Measurements from ENCODE around the gene ANTXR1. TPM values are rescaled to one million over a fixed set of nuclear protein-coding genes. Genes with fewer than 3 reads are reported as not detected.
A peak's percentile ranks its signal among the peaks of the same experiment; 100 is the strongest.
"Not testable (repeated sequence)": the region's sequence is repeated elsewhere in the genome, so short reads cannot be mapped to it uniquely, and the experiment has no call there.

Gene ANTXR1
- total RNA-seq, 4 donors from 2014 or later: 7.1 to 101 (median 15.8) TPM

DNA sequence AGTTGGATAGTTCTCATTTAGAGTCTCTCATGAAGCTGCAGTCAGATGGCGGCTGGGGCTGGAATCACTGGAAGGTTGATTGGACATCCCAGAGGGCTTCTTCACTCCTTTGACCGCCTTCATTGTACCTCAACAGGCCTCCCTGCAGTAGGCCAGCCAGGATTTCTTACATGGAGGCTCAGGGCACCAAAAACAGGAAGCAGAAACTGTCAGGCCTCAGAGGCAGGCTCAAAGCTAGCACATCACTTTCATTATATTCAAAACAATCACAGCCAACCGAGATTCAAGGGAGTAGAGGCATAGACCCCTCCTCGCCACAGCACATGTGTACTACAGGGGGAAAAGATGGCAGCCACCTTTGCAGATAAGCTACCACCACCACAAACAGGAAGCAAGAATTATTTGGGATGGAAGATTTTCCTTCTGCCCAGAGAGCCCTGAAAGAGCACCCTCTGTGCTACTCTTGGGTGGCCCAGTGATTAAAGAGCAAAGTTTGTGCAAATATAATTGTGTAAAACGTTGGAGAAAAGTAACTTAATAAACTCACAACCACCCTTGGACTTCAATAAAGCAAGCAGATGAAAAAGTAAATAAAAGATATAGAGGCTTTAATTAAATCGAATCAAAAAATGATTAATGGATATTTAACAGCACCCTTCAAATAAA is 218.8 kb downstream of the ANTXR1 start:
- Histone ChIP-seq H3K9me3 (peaks cover 0 to 2% of the 10 kb centered on the region in 2 donors), H3K27me3 (no peaks in the 10 kb centered on the region), H3K4me1 (peaks cover 0 to 4% (median under 1%) of the 10 kb centered on the region in 4 donors), H3K36me3 (no peaks in the 10 kb centered on the region), H3K27ac (no peak overlapping the region), H3K4me3 (no peak overlapping the region)
- DNase-seq: no peak
- intact Hi-C loops (cut with DNase I; ENCODE audit: low total_unique reads) (no loop called here), in situ Hi-C loops (cut with MboI; ENCODE audit: low pct_ligation_motif_present in 1 of 4, low pct_unique_long_range_greater_than_20kb in 1 of 4, low sequenced_read_pairs in 3 of 4) (no loop called here)
- TF ChIP-seq, protein P1, sequence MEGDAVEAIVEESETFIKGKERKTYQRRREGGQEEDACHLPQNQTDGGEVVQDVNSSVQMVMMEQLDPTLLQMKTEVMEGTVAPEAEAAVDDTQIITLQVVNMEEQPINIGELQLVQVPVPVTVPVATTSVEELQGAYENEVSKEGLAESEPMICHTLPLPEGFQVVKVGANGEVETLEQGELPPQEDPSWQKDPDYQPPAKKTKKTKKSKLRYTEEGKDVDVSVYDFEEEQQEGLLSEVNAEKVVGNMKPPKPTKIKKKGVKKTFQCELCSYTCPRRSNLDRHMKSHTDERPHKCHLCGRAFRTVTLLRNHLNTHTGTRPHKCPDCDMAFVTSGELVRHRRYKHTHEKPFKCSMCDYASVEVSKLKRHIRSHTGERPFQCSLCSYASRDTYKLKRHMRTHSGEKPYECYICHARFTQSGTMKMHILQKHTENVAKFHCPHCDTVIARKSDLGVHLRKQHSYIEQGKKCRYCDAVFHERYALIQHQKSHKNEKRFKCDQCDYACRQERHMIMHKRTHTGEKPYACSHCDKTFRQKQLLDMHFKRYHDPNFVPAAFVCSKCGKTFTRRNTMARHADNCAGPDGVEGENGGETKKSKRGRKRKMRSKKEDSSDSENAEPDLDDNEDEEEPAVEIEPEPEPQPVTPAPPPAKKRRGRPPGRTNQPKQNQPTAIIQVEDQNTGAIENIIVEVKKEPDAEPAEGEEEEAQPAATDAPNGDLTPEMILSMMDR (IDR thresholded peaks at IDR 0.05): no peak
- TF ChIP-seq EP300 (IDR thresholded peaks at IDR 0.05; ENCODE audit: low read depth): no peak
- no peak for TF ChIP-seq POLR2AphosphoS5 (IDR thresholded peaks at IDR 0.05)
- no peak for TF ChIP-seq POLR2A (IDR thresholded peaks at IDR 0.05)
- WGBS, 2 donors (ENCODE audit: low coverage in 1 of 2): 58 to 68% methylated on average over 4 to 6 of the region's 6 CpGs

GRCh38 chr2:69235835-69236234 is 222.9 kb downstream of the ANTXR1 start:
- WGBS, 2 donors (ENCODE audit: low coverage in 1 of 2): 82 to 96% methylated on average over 4 of the region's 4 CpGs
- intact Hi-C loops (cut with DNase I; ENCODE audit: low total_unique reads); H3K36me3 ChIP-seq; DNase-seq; H3K27ac ChIP-seq; H3K9me3 ChIP-seq; in situ Hi-C loops (cut with MboI; ENCODE audit: low pct_ligation_motif_present in 1 of 4, low pct_unique_long_range_greater_than_20kb in 1 of 4, low sequenced_read_pairs in 3 of 4); H3K27me3 ChIP-seq; H3K4me3 ChIP-seq: not testable (repeated sequence)
- peaks cover 0 to 13% (median 6%) of the 10 kb centered on the region in 4 donors for H3K4me1 ChIP-seq

DNA sequence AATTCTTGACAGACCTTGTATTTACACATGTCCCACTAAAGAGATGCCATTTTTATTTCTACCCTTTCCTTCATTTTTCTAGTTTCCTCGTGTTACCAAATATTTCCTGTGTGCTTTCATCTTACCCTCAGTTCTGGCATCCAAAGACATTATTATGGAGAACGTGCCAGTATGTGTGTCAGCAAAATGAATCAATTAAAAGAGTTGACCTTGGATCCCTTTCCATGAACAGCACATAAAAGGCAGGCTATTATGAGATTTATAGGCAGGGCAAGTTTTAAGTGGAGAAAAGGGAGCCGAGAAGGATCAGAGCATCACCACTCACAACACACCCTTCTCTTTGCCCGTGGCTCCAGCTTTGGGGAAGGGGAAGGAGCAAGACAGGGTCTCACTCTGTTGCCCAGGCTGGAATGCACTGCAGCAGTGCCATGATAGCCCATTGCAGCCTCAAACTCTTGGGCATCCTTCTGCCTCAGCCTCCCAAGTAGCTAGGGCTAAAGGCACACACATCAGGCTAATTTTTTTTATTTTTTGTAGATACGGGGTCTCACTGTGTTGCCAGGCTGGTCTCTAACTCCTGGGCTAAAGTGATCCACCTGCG is 224.2 kb downstream of the ANTXR1 start:
- DNase-seq: no peak
- intact Hi-C loops (cut with DNase I; ENCODE audit: low total_unique reads) (no loop called here), in situ Hi-C loops (cut with MboI; ENCODE audit: low pct_ligation_motif_present in 1 of 4, low pct_unique_long_range_greater_than_20kb in 1 of 4, low sequenced_read_pairs in 3 of 4) (no loop called here)
- TF ChIP-seq EP300 (IDR thresholded peaks at IDR 0.05; ENCODE audit: low read depth) (no peak), POLR2AphosphoS5 (IDR thresholded peaks at IDR 0.05) (peak in 1 of 3 donors; percentile 33)
- peak overlapping the region; percentile 18 to 53 (median 41) for H3K27ac ChIP-seq
- no peaks in the 10 kb centered on the region for H3K27me3 ChIP-seq
- peaks cover 0 to 21% (median 9%) of the 10 kb centered on the region in 4 donors for H3K4me1 ChIP-seq
- H3K4me3 ChIP-seq: no peak overlapping the region
- H3K9me3 ChIP-seq: no peaks in the 10 kb centered on the region
- 41 to 46% methylated on average over 5 to 6 of the region's 6 CpGs for WGBS, 2 donors (ENCODE audit: low coverage in 1 of 2)
- H3K36me3 ChIP-seq: no peaks in the 10 kb centered on the region

DNA sequence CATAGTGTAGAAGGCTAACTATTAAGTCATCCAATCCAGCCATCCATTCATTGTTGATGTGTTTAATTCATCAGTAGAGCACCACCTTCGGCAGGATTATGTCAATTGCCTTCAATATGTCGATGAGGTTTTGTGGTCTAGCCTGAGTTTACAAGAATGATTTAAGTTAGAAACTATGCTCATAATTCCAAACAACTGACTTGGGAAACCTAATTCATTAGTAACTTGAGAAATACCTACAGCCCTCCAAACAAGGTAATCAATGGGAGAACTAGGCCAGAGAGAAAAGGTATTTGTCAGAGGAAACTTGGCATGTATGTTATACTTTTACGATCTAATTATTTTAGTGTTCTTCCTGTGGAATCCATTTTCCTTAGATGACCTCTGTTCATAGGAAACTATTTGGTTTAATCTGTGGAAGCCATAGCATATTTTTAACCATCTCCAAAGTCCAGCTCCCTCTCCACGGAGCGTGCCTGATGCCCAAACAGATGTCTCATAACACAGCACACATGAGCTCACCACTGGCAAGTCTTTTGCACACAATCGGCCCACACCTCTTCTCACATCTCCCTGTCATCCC is 225.6 kb downstream of the ANTXR1 start:
- Histone ChIP-seq H3K36me3 (no peaks in the 10 kb centered on the region), H3K4me1 (peaks cover 0 to 34% (median 11%) of the 10 kb centered on the region in 4 donors), H3K27me3 (no peaks in the 10 kb centered on the region), H3K27ac (peak overlapping the region in 1 of 4 donors; percentile 12), H3K4me3 (no peak overlapping the region), H3K9me3 (no peaks in the 10 kb centered on the region)
- intact Hi-C loops (cut with DNase I; ENCODE audit: low total_unique reads): no loop called here
- in situ Hi-C loops (cut with MboI; ENCODE audit: low pct_ligation_motif_present in 1 of 4, low pct_unique_long_range_greater_than_20kb in 1 of 4, low sequenced_read_pairs in 3 of 4): no loop called here
- TF ChIP-seq POLR2AphosphoS5 (IDR thresholded peaks at IDR 0.05): no peak
- TF ChIP-seq, protein P1 (IDR thresholded peaks at IDR 0.05): no peak
- no peak for TF ChIP-seq EP300 (IDR thresholded peaks at IDR 0.05; ENCODE audit: low read depth)
- no peak for TF ChIP-seq POLR2A (IDR thresholded peaks at IDR 0.05)
- DNase-seq: no peak
- WGBS, 2 donors (ENCODE audit: low coverage in 1 of 2): 42 to 52% methylated on average over 6 of the region's 6 CpGs

DNA sequence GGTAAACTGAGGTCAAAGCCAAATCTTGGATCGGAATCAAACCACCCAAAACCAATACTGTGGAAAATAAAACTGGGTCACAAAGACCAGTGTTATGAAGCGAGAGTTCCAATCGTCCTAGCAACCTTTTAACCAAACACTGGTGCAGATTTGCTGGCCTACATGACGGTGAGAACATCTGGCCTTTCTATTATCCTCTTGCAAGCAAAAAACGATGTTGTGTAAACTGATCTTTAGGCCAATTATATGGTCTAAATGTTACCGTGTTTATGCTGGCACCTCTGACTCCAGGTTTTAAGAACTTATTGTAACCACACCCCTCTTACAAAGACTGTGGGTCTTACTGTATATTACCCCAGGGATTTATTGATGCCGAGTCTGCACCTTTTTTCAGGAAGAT is 228.1 kb downstream of the ANTXR1 start:
- Histone ChIP-seq H3K27ac (peak overlapping the region in 1 of 4 donors; percentile 49), H3K36me3 (no peaks in the 10 kb centered on the region), H3K4me1 (peaks cover 0 to 36% (median 11%) of the 10 kb centered on the region in 4 donors), H3K27me3 (no peaks in the 10 kb centered on the region), H3K9me3 (no peaks in the 10 kb centered on the region), H3K4me3 (no peak overlapping the region)
- WGBS, 2 donors (ENCODE audit: low coverage in 1 of 2): 31 to 37% methylated on average over 7 of the region's 7 CpGs
- in situ Hi-C loops (cut with MboI; ENCODE audit: low pct_ligation_motif_present in 1 of 4, low pct_unique_long_range_greater_than_20kb in 1 of 4, low sequenced_read_pairs in 3 of 4): no loop called here
- DNase-seq: no peak
- no peak for TF ChIP-seq POLR2A (IDR thresholded peaks at IDR 0.05)
- TF ChIP-seq POLR2AphosphoS5 (IDR thresholded peaks at IDR 0.05): no peak
- TF ChIP-seq, protein P1 (IDR thresholded peaks at IDR 0.05): no peak
- TF ChIP-seq EP300 (IDR thresholded peaks at IDR 0.05; ENCODE audit: low read depth): no peak
- intact Hi-C loops (cut with DNase I; ENCODE audit: low total_unique reads): no loop called here
